Thoracic aorta (tissue), 2 donors: Measurements from ENCODE around the gene POLH. TPM values are rescaled to one million over a fixed set of nuclear protein-coding genes. Genes with fewer than 3 reads are reported as not detected.
"Not testable (repeated sequence)": the region's sequence is repeated elsewhere in the genome, so short reads cannot be mapped to it uniquely, and the experiment has no call there.

Experiments used
- ATAC-seq: fragments of 150-250 bp; one replicate; pipeline ENCODE4 v1.8.0; 2017; ENCODE audit warnings: low read depth; ENCODE audit not compliant: insufficient number of reproducible peaks, low FRiP score
- DNase-seq: peaks from one replicate; pipeline ENCODE4 v3.0.0-alpha.2; 2020; ENCODE audit warnings: low spot score
- H3K27ac ChIP-seq, 2 donors: fragments of 200-600 bp; sonication (generic); 1 replicate in 1 of 2; 2 replicates in 1 of 2; pipeline ENCODE4 v1.5.1; 2016; ENCODE audit warnings: mild to moderate bottlenecking in 2 of 2, moderate library complexity in 2 of 2
- H3K27me3 ChIP-seq: fragments of 200-600 bp; sonication (generic); replicated peaks from 2 replicates; pipeline ENCODE4 v1.6.0; 2016; ENCODE audit warnings: mild to moderate bottlenecking; ENCODE audit not compliant: insufficient read depth
- H3K36me3 ChIP-seq: fragments of 200-600 bp; sonication (generic); one replicate; pipeline ENCODE4 v1.5.1; 2016
- H3K4me1 ChIP-seq, 2 donors: fragments of 200-600 bp; sonication (generic); 1 replicate in 1 of 2; 2 replicates in 1 of 2; pipeline versions ENCODE4 v1.5.1 to v1.6.0; 2016; ENCODE audit warnings: low read depth in 2 of 2, mild to moderate bottlenecking in 1 of 2; ENCODE audit not compliant: control insufficient read depth in 1 of 2
- H3K4me3 ChIP-seq: fragments of 200-600 bp; sonication (generic); 2 replicates; pipeline ENCODE4 v1.5.1; 2016; ENCODE audit warnings: mild to moderate bottlenecking
- H3K9me3 ChIP-seq: fragments of 200-600 bp; sonication (generic); 2 replicates; pipeline ENCODE4 v1.5.1; 2016
- total RNA-seq, 2 donors: library from RNA; depleted of rRNA; stranded (reverse); fragments of >200 nt; gene quantifications; one replicate each; pipeline versions ENCODE4 v1.1.0 to v1.2.3, GENCODE V29; 2016
- TF ChIP-seq, protein P1 (sequence below): fragments of 200-600 bp; sonication (generic); IDR thresholded peaks from one replicate; pipeline ENCODE4 v1.5.1; 2019; ENCODE audit warnings: antibody characterized with exemption

POLH gene
- total RNA-seq, 2 donors from 2014 or later = 9.0 to 11.9 TPM

DNA sequence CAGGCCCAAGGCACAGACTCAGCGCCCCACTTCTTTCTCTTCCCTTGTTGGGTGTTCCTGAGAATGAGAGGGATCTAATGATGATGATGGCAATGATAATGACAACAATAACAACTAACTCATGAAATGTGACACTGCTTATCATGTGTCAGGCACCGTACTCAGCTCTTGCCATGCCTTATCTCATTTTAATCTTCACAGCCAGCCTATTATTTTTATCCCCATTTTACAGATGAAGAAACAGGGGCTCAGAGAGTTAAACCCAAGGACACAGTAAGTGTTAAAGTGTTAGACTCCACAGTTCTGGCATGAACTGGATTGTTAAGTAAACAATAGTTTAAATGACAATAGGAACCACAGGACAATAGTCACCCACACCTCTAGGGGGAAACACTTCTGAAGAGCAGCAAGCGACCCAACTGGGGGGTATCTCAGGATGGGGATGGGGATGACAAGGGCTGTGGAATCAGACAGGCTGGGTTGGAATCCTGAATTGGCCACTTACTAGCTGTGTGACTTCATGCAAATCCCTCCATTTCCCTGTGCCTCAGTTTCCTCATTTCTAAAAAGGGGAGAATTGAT, 81.3 kb downstream of the POLH start:
- no peak for ATAC-seq
- TF ChIP-seq, protein P1, sequence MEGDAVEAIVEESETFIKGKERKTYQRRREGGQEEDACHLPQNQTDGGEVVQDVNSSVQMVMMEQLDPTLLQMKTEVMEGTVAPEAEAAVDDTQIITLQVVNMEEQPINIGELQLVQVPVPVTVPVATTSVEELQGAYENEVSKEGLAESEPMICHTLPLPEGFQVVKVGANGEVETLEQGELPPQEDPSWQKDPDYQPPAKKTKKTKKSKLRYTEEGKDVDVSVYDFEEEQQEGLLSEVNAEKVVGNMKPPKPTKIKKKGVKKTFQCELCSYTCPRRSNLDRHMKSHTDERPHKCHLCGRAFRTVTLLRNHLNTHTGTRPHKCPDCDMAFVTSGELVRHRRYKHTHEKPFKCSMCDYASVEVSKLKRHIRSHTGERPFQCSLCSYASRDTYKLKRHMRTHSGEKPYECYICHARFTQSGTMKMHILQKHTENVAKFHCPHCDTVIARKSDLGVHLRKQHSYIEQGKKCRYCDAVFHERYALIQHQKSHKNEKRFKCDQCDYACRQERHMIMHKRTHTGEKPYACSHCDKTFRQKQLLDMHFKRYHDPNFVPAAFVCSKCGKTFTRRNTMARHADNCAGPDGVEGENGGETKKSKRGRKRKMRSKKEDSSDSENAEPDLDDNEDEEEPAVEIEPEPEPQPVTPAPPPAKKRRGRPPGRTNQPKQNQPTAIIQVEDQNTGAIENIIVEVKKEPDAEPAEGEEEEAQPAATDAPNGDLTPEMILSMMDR = no peak
- no peak overlapping the region for H3K27ac ChIP-seq
- no peaks in the 10 kb centered on the region for H3K9me3 ChIP-seq
- H3K4me3 ChIP-seq = no peak overlapping the region
- no peak for DNase-seq
- H3K27me3 ChIP-seq = no peaks in the 10 kb centered on the region
- H3K4me1 ChIP-seq = no peaks in the 10 kb centered on the region
- no peaks in the 10 kb centered on the region for H3K36me3 ChIP-seq

DNA sequence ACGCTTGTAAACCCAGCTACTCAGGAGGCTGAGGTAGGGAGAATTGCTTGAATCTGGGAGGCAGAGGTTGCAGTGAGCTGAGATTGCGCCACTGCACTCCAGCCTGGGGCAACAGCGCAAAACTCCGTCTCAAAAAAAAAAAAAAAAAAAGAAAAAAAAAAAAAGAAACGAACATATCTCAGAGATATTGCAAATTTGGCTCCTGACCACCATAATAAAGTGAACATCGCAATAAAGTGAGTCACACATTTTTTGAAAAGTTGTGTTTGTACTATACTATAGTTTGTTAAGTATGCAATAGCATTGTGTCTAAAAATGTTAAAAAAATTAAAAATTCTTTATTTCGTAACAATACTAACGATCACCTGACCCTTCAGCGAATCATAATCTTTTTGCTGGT, 82.2 kb downstream of the POLH start:
- Histone ChIP-seq H3K36me3 (no peaks in the 10 kb centered on the region), H3K4me3 (no peak overlapping the region), H3K27ac (no peak overlapping the region), H3K9me3 (no peaks in the 10 kb centered on the region), H3K4me1 (no peaks in the 10 kb centered on the region), H3K27me3 (no peaks in the 10 kb centered on the region)
- DNase-seq = no peak
- no peak for ATAC-seq
- TF ChIP-seq, protein P1 = no peak

DNA sequence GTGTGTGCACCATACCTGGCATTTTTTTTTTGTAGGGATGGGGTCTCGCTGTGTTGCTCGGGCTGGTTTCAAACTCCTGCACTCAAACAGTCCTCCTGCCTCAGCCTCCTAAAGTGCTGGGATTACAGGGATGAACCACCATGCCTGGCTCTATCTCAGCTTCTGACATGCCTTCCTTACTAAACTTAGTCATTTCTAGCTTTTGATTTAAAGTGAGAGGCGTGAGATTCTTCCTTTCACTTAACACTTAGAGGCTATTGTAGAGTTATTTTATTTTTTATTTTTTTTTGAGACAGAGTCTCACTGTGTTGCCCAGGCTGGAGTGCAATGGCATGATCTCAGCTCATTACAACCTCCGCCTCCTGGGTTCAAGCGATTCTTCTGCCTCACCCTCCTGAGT, 87.0 kb downstream of the POLH start:
- not testable (repeated sequence) for H3K4me1 ChIP-seq, ATAC-seq, H3K36me3 ChIP-seq, H3K27me3 ChIP-seq, DNase-seq, H3K27ac ChIP-seq, H3K4me3 ChIP-seq, H3K9me3 ChIP-seq

Other genes starting within 250 kb of the POLH start
- gene ZNF318, start 206.5 kb upstream of the POLH start, total RNA-seq = 10 to 100 TPM; 13.0 to 24.1 TPM
- 10 to 100 TPM; 24.3 to 58.9 TPM for gene ABCC10, start 148.6 kb upstream of the POLH start, total RNA-seq
- gene DLK2, start 120.6 kb upstream of the POLH start, total RNA-seq = not detected
- 10 to 100 TPM; 19.5 to 21.0 TPM for gene TJAP1, start 98.6 kb upstream of the POLH start, total RNA-seq
- under 1 TPM; 0.54 to 0.63 TPM for gene LRRC73, start 65.8 kb upstream of the POLH start, total RNA-seq
- 100 to 1,000 TPM in 1 of 2 donors, 10 to 100 TPM in 1; 92.2 to 160 TPM for gene YIPF3, start 59.3 kb upstream of the POLH start, total RNA-seq
- gene POLR1C, start 59.1 kb upstream of the POLH start, total RNA-seq = 10 to 100 TPM in 1 of 2 donors, 1 to 10 TPM in 1; 9.9 to 29.2 TPM
- gene XPO5, start 147 bp upstream of the POLH start, total RNA-seq = 10 to 100 TPM; 11.9 to 33.2 TPM
- gene GTPBP2, start 53.1 kb downstream of the POLH start, total RNA-seq = 10 to 100 TPM; 45.9 to 66.1 TPM
- gene MAD2L1BP, start 59.7 kb downstream of the POLH start, total RNA-seq = 10 to 100 TPM; 11.3 to 24.8 TPM
- gene RSPH9, start 68.9 kb downstream of the POLH start, total RNA-seq = not detected
- gene MRPS18A, start 111.6 kb downstream of the POLH start, total RNA-seq = 10 to 100 TPM; 21.2 to 39.4 TPM
- gene VEGFA, start 194.0 kb downstream of the POLH start, total RNA-seq = 100 to 1,000 TPM in 1 of 2 donors, 10 to 100 TPM in 1; 36.0 to 117 TPM